K562 (cell line): ENCODE results near the gene PARP15. TPM values are rescaled to one million over a fixed set of nuclear protein-coding genes. Genes with fewer than 3 reads are reported as not detected.

Experiments
- ATF7 ChIP-seq: fragments of 450-650 bp; IDR thresholded peaks from 2 replicates; pipeline ENCODE4 v1.7.1; 2014; ENCODE audit warnings: mild to moderate bottlenecking, moderate library complexity
- BCOR ChIP-seq: fragments of 450-650 bp; IDR thresholded peaks from 2 replicates; pipeline ENCODE4 v1.6.1; 2016
- CBX5 ChIP-seq: IDR thresholded peaks from 2 replicates; pipeline ENCODE4 v1.6.1; 2014; ENCODE audit warnings: low read depth, borderline replicate concordance
- E2F8 ChIP-seq: fragments of 450-650 bp; IDR thresholded peaks from 2 replicates; pipeline ENCODE4 v1.7.1; 2018; ENCODE audit warnings: mild to moderate bottlenecking, low read depth; ENCODE audit not compliant: partially characterized antibody
- NFIC ChIP-seq: fragments of 450-650 bp; IDR thresholded peaks from 2 replicates; pipeline ENCODE4 v1.6.1; 2017; ENCODE audit warnings: mild to moderate bottlenecking, inconsistent platforms
- PHF8 ChIP-seq: fragments of 200-600 bp; sonication (generic); IDR thresholded peaks from 2 replicates; pipeline ENCODE4 v1.6.1; 2012; ENCODE audit warnings: mixed run types, mild to moderate bottlenecking, inconsistent platforms, low read length, moderate library complexity, borderline replicate concordance
- REST ChIP-seq, 2 experiments: fragments of 450-650 bp; formaldehyde crosslinking in 1 of 2; IDR thresholded peaks; 2 replicates each; pipeline versions ENCODE4 v1.4.0 to v1.6.1; 2014 to 2020; ENCODE audit warnings: mild to moderate bottlenecking in 2 of 2, borderline replicate concordance in 1 of 2, low read depth in 1 of 2
- SP2 ChIP-seq: IDR thresholded peaks from 2 replicates; pipeline ENCODE4 v1.6.1; 2011; ENCODE audit warnings: mild to moderate bottlenecking, low read depth, low read length, moderate library complexity; ENCODE audit not compliant: poor library complexity, severe bottlenecking; ENCODE audit errors: extremely low read depth
- ZFX ChIP-seq: sonication (generic); formaldehyde crosslinking; IDR thresholded peaks from 2 replicates; pipeline ENCODE4 v1.8.0; 2022; ENCODE audit warnings: mild to moderate bottlenecking, missing genetic modification reagents, moderate library complexity
- ZNF239 ChIP-seq: fragments of 250-450 bp; sonication (Bioruptor Pico); IDR thresholded peaks from 2 replicates; pipeline ENCODE4 v1.4.0; 2020; ENCODE audit warnings: mild to moderate bottlenecking
- ZNF589 ChIP-seq: fragments of 200-800 bp; sonication (Bioruptor generic); IDR thresholded peaks from 2 replicates; pipeline ENCODE4 v1.6.1; 2016; ENCODE audit warnings: low read depth, missing genetic modification characterization, missing compliant biosample characterization
- ZNF699 ChIP-seq: fragments of 250-450 bp; sonication (Bioruptor Pico); IDR thresholded peaks from 2 replicates; pipeline ENCODE4 v1.8.0; 2021; ENCODE audit warnings: mild to moderate bottlenecking, moderate library complexity; ENCODE audit not compliant: insufficient replicate concordance
- polyA plus RNA-seq, 8 experiments: library from polyadenylated mRNA; depleted of rRNA in 4 of 8; stranded (reverse) in 5 of 8; unstranded in 3 of 8; fragments of >200 nt; fragmentation: Nextera tagmentation in 2 of 8; fragmentation: Illumina TruSeq in 1 of 8; extraction: Ambion mirVana in 2 of 8; extraction: Trizol in 1 of 8; gene quantifications; 2 replicates each; pipeline versions ENCODE4 v1.2.1 to v1.2.3, GENCODE V29; 2011 to 2014; ENCODE audit warnings: inconsistent platforms in 1 of 8, missing spikeins in 1 of 8
- total RNA-seq, 7 experiments: library from RNA; depleted of rRNA in 6 of 7; stranded (reverse); fragments of >200 nt in 6 of 7; fragmentation: Illumina TruSeq in 2 of 7; extraction: Trizol in 2 of 7; gene quantifications; 2 replicates each; pipeline versions ENCODE4 v1.2.1 to v1.2.3, GENCODE V29; 2011 to 2021; ENCODE audit warnings: low replicate concordance in 1 of 7

PARP15 gene
- total and polyA plus RNA-seq, 9 of the 15 experiments (the other 6 are each of a cell fraction or from before 2014, with no cell fraction given), result 0.05 to 0.40 (median 0.13) TPM

- TF ChIP-seq REST (IDR thresholded peaks at IDR 0.05; ENCODE audit: borderline replicate concordance) (no peak), REST (CRISPR knock-in tag; IDR thresholded peaks at IDR 0.05; ENCODE audit: low read depth) (no peak), PHF8 (peak; percentile 72), ATF7 (0 out of 2 replicates have a peak, but pooled peaks have one; percentile 14), E2F8 (no peak), SP2 (no peak), NFIC (peak; percentile 82), CBX5 (no peak), ZNF699 (no peak), BCOR (no peak), ZNF239 (no peak), ZNF589 (CRISPR knock-in tag) (0 out of 2 replicates have a peak, but pooled peaks have one; percentile 46), ZFX (CRISPR knock-in tag) (peak; percentile 80)
Measured at GRCh38 chr3:122680475-122681283, 103.2 kb downstream of the PARP15 start, which contains the start of gene PARP14 (continued).
